Neural progenitor cell (in vitro differentiated cells): ENCODE measurements around the gene RHBDF1.

Experiments used
- CTCF ChIP-seq: fragments of 200-600 bp; sonication (generic); IDR thresholded peaks from 2 replicates; pipeline ENCODE4 v1.5.1; 2017; ENCODE audit warnings: antibody characterized with exemption, mild to moderate bottlenecking
- EZH2 ChIP-seq: fragments of 200-600 bp; sonication (generic); IDR thresholded peaks from 2 replicates; pipeline ENCODE4 v1.6.1; 2017; ENCODE audit warnings: antibody characterized with exemption, mild to moderate bottlenecking, moderate library complexity
- EZH2phosphoT487 ChIP-seq: fragments of 200-600 bp; sonication (generic); IDR thresholded peaks from 2 replicates; pipeline ENCODE4 v1.6.1; 2017; ENCODE audit warnings: antibody characterized with exemption

DNA sequence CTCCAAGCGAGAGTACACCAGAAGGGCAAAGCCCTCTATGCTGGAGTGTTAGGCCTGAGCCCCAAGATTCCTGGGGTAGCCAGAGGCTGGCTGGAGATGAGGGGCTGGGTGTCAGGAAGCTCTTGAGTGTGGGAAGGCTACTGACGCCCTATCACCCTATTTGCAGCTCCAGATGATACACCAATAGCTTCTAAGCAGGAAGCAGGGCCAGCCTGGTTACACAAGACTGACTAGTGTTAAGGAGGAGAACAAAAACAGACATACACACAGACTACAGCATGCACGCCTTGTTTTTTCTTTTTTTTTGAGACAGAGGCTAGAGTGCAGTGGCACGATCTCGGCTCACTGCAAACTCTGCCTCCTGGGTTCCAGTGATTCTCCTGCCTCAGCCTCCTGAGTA lies 34.9 kb downstream of the RHBDF1 start:
- TF ChIP-seq CTCF: no peak
- TF ChIP-seq EZH2: no peak
- no peak for TF ChIP-seq EZH2phosphoT487
